Neural cell (in vitro differentiated cells): ENCODE results near the gene MUC12. TPM values are rescaled to one million over a fixed set of nuclear protein-coding genes. Genes with fewer than 3 reads are reported as not detected.

Source experiments
- H2AFZ ChIP-seq: fragments of 200-600, 300-800 bp; sonication (generic), shearing (Covaris generic); 2 replicates; pipeline ENCODE4 v1.6.0; 2014; ENCODE audit warnings: low read depth, mild to moderate bottlenecking, antibody characterized with exemption, low read length, moderate library complexity
- H3F3A ChIP-seq: fragments of 200-600 bp; shearing (Covaris generic); 2 replicates; pipeline ENCODE4 v1.6.1; 2016; ENCODE audit warnings: mild to moderate bottlenecking, moderate library complexity, mixed read lengths, antibody characterized with exemption, low read length; ENCODE audit not compliant: insufficient read depth, poor library complexity, severe bottlenecking
- H3K27ac ChIP-seq: fragments of 200-600, 300-800 bp; sonication (generic), shearing (Covaris generic); 2 replicates; pipeline ENCODE4 v1.5.1; 2014; ENCODE audit warnings: mild to moderate bottlenecking, low read length, moderate library complexity
- H3K27me3 ChIP-seq: fragments of 300-800, 200-600 bp; sonication (generic), shearing (Covaris generic); 2 replicates; pipeline ENCODE4 v1.6.0; 2014; ENCODE audit warnings: mild to moderate bottlenecking, low read depth, low read length, moderate library complexity; ENCODE audit not compliant: insufficient read depth
- H3K36me3 ChIP-seq: fragments of 300-800, 200-600 bp; sonication (generic), shearing (Covaris generic); 2 replicates; pipeline ENCODE4 v1.5.1; 2014; ENCODE audit warnings: mild to moderate bottlenecking, antibody characterized with exemption, low read length, moderate library complexity; ENCODE audit not compliant: insufficient read depth
- H3K4me2 ChIP-seq: fragments of 300-800, 200-600 bp; sonication (generic), shearing (Covaris generic); 2 replicates; pipeline ENCODE4 v1.6.0; 2014; ENCODE audit warnings: mild to moderate bottlenecking, low read length
- H3K4me3 ChIP-seq: fragments of 300-800, 200-600 bp; sonication (generic), shearing (Covaris generic); 2 replicates; pipeline ENCODE4 v1.5.1; 2014; ENCODE audit warnings: mild to moderate bottlenecking, low read length, moderate library complexity
- H3K79me2 ChIP-seq: fragments of 200-600 bp; shearing (Covaris generic); replicated peaks from 2 replicates; pipeline ENCODE4 v1.6.0; 2014; ENCODE audit warnings: mild to moderate bottlenecking, low read length, moderate library complexity; ENCODE audit not compliant: insufficient read depth
- H3K9ac ChIP-seq: fragments of 300-800, 200-600 bp; sonication (generic), shearing (Covaris generic); 2 replicates; pipeline ENCODE4 v1.6.1; 2016; ENCODE audit warnings: mild to moderate bottlenecking, low read length, mixed read lengths
- H3K9me2 ChIP-seq: fragments of 200-600 bp; shearing (Covaris generic); 2 replicates; pipeline ENCODE4 v1.6.1; 2016; ENCODE audit warnings: mild to moderate bottlenecking, low read length, mixed read lengths; ENCODE audit not compliant: insufficient read depth
- H3K9me3 ChIP-seq: fragments of 200-600, 300-800 bp; sonication (generic), shearing (Covaris generic); 2 replicates; pipeline ENCODE4 v1.6.1; 2016; ENCODE audit warnings: mild to moderate bottlenecking, mixed run types, low read length, moderate library complexity, mixed read lengths
- H4K20me1 ChIP-seq: fragments of 200-600 bp; shearing (Covaris generic); 2 replicates; pipeline ENCODE4 v1.6.1; 2016; ENCODE audit warnings: mild to moderate bottlenecking, mixed run types; ENCODE audit not compliant: insufficient read depth
- CTCF ChIP-seq: fragments of 450-650 bp; IDR thresholded peaks from 2 replicates; pipeline ENCODE4 v1.5.1; 2014; ENCODE audit warnings: antibody characterized with exemption, mild to moderate bottlenecking, moderate library complexity; ENCODE audit not compliant: poor library complexity, severe bottlenecking
- EP300 ChIP-seq: fragments of 450-650 bp; conservative IDR thresholded peaks from 2 replicates; pipeline ENCODE4 v1.6.1; 2014; ENCODE audit warnings: antibody characterized with exemption, mild to moderate bottlenecking, moderate library complexity; ENCODE audit not compliant: poor library complexity, severe bottlenecking
- EZH2 ChIP-seq: fragments of 200-600, 300-800 bp; shearing (Covaris generic), sonication (generic); IDR thresholded peaks from 2 replicates; pipeline ENCODE4 v1.6.1; 2014; ENCODE audit warnings: antibody characterized with exemption, low read length, borderline replicate concordance, mild to moderate bottlenecking; ENCODE audit not compliant: insufficient read depth, poor library complexity, severe bottlenecking
- MXI1 ChIP-seq: fragments of 450-650 bp; conservative IDR thresholded peaks from 2 replicates; pipeline ENCODE4 v1.6.1; 2014; ENCODE audit warnings: antibody characterized with exemption, mild to moderate bottlenecking; ENCODE audit not compliant: poor library complexity, severe bottlenecking
- POLR2AphosphoS5 ChIP-seq: IDR thresholded peaks from 2 replicates; pipeline ENCODE4 v1.6.1; 2012
- RAD21 ChIP-seq: fragments of 450-650 bp; conservative IDR thresholded peaks from 2 replicates; pipeline ENCODE4 v1.6.1; 2014; ENCODE audit warnings: antibody characterized with exemption, mild to moderate bottlenecking, moderate library complexity
- REST ChIP-seq: IDR thresholded peaks from 2 replicates; pipeline ENCODE4 v1.6.1; 2012; ENCODE audit warnings: borderline replicate concordance
- SMC3 ChIP-seq: fragments of 450-650 bp; conservative IDR thresholded peaks from 2 replicates; pipeline ENCODE4 v1.6.1; 2014; ENCODE audit warnings: antibody characterized with exemption, mild to moderate bottlenecking, moderate library complexity; ENCODE audit not compliant: poor library complexity
- TAF1 ChIP-seq: IDR thresholded peaks from 2 replicates; pipeline ENCODE4 v1.6.1; 2012; ENCODE audit warnings: low read depth
- polyA plus RNA-seq: library from polyadenylated mRNA; depleted of rRNA; stranded (reverse); fragments of >200 nt; gene quantifications from 2 replicates; pipeline ENCODE4 v1.2.3, GENCODE V29; 2014

Gene MUC12
- polyA plus RNA-seq, 1 donor from 2014 or later: not detected

GRCh38 chr7:101012931-101013330 is 43.6 kb downstream of the MUC12 start:
- Histone ChIP-seq H3K9me2 (no peaks in the 10 kb centered on the region), H3K36me3 (no peaks in the 10 kb centered on the region), H4K20me1 (no peaks in the 10 kb centered on the region), H3K4me3 (no peak overlapping the region), H3K27me3 (no peaks in the 10 kb centered on the region), H3K9me3 (no peaks in the 10 kb centered on the region), H3K79me2 (no peaks in the 10 kb centered on the region), H2AFZ (no peak overlapping the region), H3K9ac (no peak overlapping the region), H3K4me2 (no peak overlapping the region), H3F3A (no peaks in the 10 kb centered on the region), H3K27ac (no peak overlapping the region)
- no peak for TF ChIP-seq MXI1
- TF ChIP-seq REST: no peak
- TF ChIP-seq SMC3: no peak
- no peak for TF ChIP-seq RAD21
- TF ChIP-seq EP300: no peak
- no peak for TF ChIP-seq POLR2AphosphoS5
- no peak for TF ChIP-seq CTCF

- Histone ChIP-seq H4K20me1 (no peaks in the 10 kb centered on the region), H3K4me2 (no peak overlapping the region), H3K36me3 (no peaks in the 10 kb centered on the region), H3K4me3 (no peak overlapping the region), H2AFZ (no peak overlapping the region), H3K9me2 (no peaks in the 10 kb centered on the region), H3K27me3 (no peaks in the 10 kb centered on the region), H3F3A (no peaks in the 10 kb centered on the region), H3K79me2 (no peaks in the 10 kb centered on the region), H3K9me3 (no peaks in the 10 kb centered on the region), H3K9ac (no peak overlapping the region), H3K27ac (no peak overlapping the region)
- TF ChIP-seq EZH2 (no peak), TAF1 (no peak), EP300 (no peak), CTCF (no peak), MXI1 (no peak), REST (no peak), POLR2AphosphoS5 (no peak), SMC3 (no peak), RAD21 (no peak)
These were observed 46.3 kb downstream of the MUC12 start for GRCh38 chr7:101015626-101016025.
